Hematopoietic multipotent progenitor cell treated with erythropoietin and hydrocortisone succinate and interleukin-3 and kit ligand, for 4 days (in vitro differentiated cells): Measurements from ENCODE around the gene IFI27.
"Not testable (repeated sequence)": the region's sequence is repeated elsewhere in the genome, so short reads cannot be mapped to it uniquely, and the experiment has no call there.

Source experiments
- DNase-seq: peaks from one replicate; pipeline ENCODE4 v3.0.0-alpha.2; 2015

IFI27 gene

GRCh38 chr14:94110552-94111181 is at the start of gene IFI27:
Gene IFI27, plus strand, starts transcription at chr14:94110736.
- peak; percentile 34 for DNase-seq

- DNase-seq, result no peak
Measured at GRCh38 chr14:94062344-94062940, 48.1 kb upstream of the IFI27 start.

- no peak for DNase-seq
Measured at GRCh38 chr14:94066089-94066676, 44.4 kb upstream of the IFI27 start.

DNA sequence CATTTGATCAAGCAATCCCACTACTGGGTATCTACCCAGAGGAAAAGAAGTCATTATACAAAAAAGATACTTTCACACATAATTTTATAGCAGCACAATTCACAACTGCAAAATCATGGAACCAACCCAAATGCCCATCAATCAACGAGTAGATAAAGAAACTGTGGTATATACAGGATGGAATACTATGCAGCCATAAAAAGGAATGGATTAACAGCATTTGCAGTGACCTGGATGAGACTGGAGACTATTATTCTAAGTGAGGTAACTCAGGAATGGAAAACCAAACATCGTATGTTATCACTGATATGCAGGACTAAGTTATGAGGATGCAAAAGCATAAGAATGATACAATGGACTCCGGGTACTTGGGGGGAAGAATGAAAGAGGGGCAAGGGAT is 38.5 kb upstream of the IFI27 start:
- DNase-seq, result not testable (repeated sequence)

GRCh38 chr14:94074534-94074933 is 36.0 kb upstream of the IFI27 start:
- DNase-seq, result no peak

DNA sequence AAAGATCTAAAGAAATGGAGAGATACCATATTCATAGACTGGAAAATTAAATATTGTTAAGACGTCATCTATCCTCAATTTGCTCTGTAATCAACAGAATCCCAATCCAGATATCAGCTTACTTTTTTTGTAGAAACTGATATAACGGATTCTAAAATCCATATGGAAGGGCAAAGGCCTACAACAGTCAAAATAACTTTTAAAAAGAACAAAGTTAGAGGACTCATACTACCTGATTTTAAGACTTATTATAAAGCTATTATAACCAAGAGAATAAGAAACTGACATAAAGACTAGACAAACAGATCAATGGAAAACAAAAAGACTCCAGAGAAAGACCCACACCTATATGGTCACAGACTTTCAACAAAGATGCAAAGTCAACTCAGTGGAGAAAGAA is 35.5 kb upstream of the IFI27 start:
- DNase-seq, result no peak

- no peak for DNase-seq
Measured at GRCh38 chr14:94077111-94077821, 33.3 kb upstream of the IFI27 start.

GRCh38 chr14:94077823-94078222 is 32.7 kb upstream of the IFI27 start:
- no peak for DNase-seq

DNA sequence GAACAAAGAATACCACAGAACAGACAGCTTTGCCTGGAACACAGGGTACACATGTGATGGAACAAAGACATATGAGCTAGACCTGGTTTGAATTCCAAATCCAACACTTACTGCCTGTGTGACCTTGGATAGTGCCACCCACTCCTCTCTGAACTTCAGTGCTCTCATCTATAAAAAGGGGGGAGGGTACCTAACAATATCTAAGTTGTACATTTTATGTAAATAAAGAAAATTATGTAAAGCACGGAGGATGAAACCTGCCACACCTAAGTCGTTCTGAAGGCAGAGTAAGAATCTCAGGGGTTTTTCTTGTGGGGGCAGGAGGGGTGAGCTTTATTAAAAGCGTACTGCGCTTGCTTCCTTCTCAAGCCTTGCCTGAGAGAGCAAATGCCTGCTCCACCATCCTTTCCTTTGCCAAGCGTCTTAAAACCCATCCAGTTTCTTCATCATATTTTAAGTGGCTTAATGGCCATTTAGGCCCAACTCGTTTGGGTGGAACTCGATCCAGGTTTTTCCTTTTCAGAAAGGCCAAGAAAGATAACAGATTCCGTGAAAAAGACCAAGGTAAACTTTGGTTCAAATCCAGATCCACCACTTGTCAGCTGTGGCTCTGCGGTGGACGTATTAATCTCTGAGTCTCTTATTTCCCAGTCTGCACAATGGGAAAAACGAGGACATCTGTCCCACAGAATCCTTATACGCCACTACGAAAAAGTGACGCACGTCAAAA is 30.5 kb upstream of the IFI27 start:
- peak; percentile 26 for DNase-seq

- DNase-seq, result peak; percentile 98
Measured at GRCh38 chr14:94080621-94081385, 29.7 kb upstream of the IFI27 start, which contains the start of the genes DDX24 and IFI27L1. Gene DDX24, minus strand, starts transcription at chr14:94081202. Its CDS starts 1,460 bp downstream, at chr14:94079742. Gene IFI27L1, plus strand, starts transcription at chr14:94081310. Its CDS starts 15,628 bp downstream, at chr14:94096938.

- peak; percentile 45 for DNase-seq
Measured at GRCh38 chr14:94081386-94081820, 29.1 kb upstream of the IFI27 start.

DNA sequence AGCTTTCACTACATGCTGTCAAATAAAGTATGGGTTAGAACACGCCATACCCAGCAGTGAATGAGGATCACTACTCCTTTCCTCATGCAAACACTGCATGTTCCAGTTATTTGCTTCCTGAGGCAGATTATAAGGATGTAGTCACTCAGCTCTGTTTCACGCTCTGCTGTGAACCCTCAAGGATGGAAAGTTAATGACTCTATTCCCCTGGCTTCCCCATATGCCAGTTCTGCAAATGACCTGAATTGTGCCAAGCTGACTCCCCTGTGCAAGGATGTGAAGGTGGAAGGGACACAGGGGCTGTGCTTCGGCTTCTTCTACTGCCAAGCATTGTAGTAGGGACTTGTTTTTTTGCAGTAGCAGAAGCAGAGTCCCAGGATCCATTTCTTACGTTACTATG is 22.6 kb upstream of the IFI27 start:
- no peak for DNase-seq

GRCh38 chr14:94088516-94088915 is 22.0 kb upstream of the IFI27 start:
- DNase-seq, result no peak

- DNase-seq, result no peak
Measured at GRCh38 chr14:94089479-94089878, 21.1 kb upstream of the IFI27 start.

DNA sequence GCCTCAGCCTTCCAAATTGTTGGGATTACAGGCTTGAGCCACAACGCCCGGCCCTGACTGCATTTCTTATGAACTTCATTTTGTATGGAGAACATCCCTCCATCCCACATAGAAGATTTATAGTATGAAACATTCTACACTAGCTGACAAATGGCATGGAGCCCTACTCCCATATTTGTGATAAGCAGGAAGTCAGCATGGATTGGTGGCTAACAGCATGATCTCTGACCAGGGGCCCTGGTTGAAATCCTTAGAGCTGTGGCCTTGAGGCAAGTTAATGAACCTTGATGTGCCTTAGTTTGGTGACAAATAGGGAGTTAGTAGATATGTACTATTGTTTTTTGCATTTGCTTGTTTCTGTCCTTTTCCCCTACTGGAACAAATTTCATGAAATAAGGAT is 17.1 kb upstream of the IFI27 start:
- no peak for DNase-seq

DNA sequence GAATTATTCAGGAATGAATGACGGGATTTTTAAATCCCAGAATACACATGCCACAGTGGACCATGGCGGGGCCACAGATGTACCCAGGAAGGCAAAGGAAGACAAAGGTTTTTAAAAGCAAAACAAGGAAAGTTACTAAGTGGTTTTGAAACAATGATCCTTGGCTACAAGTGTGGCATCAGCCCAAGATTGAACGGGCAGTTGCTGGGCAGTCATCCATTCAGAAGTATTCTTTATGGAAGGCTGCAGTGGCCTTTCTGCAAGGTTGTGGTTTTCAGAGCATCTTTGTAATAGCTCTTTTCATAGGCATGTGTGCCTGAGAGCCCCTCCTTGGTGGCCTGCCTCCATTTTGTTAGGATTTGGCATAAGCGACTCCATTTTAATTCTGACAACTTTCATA is 13.4 kb upstream of the IFI27 start:
- DNase-seq, result no peak

DNA sequence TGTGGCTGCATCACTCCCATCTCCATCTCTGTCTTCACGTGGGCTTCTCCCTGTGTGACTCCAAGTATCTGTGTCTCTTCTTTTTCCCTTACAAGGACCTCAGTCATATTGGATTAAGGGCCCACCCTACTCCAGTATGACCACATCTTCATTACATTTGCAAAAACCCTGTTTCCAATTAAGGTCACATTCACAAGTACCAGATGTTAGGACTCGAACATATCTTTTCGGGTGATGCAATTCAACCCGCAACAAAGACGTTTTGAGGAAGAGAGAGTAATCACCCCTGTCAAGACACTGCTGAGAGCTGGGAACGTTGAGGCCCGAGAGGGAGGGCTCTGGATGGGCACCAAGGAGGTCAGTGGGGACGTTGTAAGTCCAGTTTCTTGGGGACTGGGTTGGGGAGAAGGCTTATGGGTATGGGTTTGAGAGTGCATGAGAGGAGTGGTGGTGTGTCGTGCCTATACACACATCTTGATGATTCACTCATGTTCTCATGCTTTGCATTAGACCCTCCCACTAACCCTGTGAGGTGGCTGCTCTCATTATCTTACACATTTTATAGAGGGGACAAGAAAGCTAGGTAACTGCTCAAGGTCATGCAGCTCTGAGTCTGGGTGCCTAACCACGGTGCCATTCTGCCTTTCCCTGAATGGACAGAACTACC is 12.1 kb upstream of the IFI27 start:
- DNase-seq, result no peak

DNA sequence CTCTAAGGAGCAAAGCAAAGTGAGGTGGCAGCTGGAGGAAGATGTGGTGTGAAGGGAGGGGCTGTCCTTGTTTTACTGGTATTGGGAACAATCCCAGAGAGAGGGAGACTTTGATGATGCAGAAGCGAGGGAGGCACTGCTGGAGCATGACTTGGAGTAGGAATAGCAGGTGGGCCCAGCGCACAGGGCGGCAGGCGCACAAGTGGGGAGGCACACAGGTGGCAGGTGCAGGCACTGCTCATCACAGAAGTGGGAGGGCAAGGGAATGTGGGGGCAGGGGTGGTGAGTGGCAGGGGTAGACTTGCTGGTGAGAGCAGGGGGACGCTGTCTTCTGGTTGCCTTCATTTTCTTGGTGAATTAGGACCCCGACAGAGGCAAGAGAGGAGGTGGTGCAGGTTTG is 11.5 kb upstream of the IFI27 start:
- no peak for DNase-seq

- DNase-seq, result no peak
Measured at GRCh38 chr14:94100847-94101246, 9.7 kb upstream of the IFI27 start.

- DNase-seq, result no peak
Measured at GRCh38 chr14:94101748-94102147, 8.8 kb upstream of the IFI27 start.

DNA sequence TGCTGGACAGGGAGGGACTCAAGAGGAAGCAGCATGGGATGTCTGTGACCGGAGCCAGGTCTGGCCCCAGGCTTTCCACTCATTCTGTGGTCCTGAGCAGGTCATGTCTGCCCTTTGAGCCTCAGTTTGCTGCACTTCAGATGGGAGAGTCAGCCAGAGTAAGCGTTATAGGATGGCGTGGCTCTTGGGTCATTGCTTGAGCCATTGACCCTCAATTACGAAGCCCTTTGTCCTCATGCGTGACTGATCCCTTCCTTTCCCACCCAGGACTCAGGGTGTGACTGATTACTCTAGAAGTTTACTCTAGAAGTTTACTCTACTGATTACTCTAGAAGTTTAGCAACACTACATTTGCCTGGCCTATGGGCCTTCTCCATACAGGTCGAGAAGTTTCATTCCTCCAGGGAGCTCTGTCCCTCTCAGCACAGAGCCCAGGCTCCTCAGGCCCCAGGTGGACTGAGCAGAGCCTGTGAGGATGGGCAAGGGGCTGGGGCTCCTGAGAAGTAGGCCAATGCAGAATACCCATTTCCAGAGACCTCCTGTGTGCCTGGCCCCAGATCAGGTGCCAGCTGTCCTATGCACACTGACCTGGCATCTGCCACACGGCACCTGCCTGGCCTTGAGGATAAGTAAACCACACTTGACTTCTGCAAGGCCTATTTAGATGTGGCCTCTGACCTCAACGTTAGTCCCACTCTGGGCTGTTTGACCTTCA is 7.6 kb upstream of the IFI27 start:
- DNase-seq, result no peak
